C4-2B (cell line): Measurements from ENCODE around the gene ISOC1.

Source experiments
- ZFX ChIP-seq: fragments of 450-650 bp; IDR thresholded peaks from 2 replicates; pipeline ENCODE4 v1.6.1; 2017
- TF ChIP-seq, protein P1 (sequence below): fragments of 450-650 bp; conservative IDR thresholded peaks from 2 replicates; pipeline ENCODE4 v1.5.1; 2017; ENCODE audit warnings: mild to moderate bottlenecking

- TF ChIP-seq, protein P1, sequence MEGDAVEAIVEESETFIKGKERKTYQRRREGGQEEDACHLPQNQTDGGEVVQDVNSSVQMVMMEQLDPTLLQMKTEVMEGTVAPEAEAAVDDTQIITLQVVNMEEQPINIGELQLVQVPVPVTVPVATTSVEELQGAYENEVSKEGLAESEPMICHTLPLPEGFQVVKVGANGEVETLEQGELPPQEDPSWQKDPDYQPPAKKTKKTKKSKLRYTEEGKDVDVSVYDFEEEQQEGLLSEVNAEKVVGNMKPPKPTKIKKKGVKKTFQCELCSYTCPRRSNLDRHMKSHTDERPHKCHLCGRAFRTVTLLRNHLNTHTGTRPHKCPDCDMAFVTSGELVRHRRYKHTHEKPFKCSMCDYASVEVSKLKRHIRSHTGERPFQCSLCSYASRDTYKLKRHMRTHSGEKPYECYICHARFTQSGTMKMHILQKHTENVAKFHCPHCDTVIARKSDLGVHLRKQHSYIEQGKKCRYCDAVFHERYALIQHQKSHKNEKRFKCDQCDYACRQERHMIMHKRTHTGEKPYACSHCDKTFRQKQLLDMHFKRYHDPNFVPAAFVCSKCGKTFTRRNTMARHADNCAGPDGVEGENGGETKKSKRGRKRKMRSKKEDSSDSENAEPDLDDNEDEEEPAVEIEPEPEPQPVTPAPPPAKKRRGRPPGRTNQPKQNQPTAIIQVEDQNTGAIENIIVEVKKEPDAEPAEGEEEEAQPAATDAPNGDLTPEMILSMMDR = no peak
- no peak for TF ChIP-seq ZFX
Observed at GRCh38 chr5:129049126-129049799, 45.3 kb upstream of the ISOC1 start.
